ENCODE measurements around the gene ZNG1B.
A peak's percentile ranks its signal among the peaks of the same experiment; 100 is the strongest.
"Not testable (repeated sequence)": the region's sequence is repeated elsewhere in the genome, so short reads cannot be mapped to it uniquely, and the experiment has no call there.

The ZNG1B gene

GRCh38 chr2:113476688-113477368 lies 39.3 kb downstream of the ZNG1B start:
- not testable (repeated sequence) for H3K36me3 ChIP-seq (ENCODE audit: control insufficient read depth in 2 of 2, insufficient read depth in 2 of 2, low read length in 2 of 2); H3K27me3 ChIP-seq (ENCODE audit: control insufficient read depth in 1 of 2, insufficient read depth in 2 of 2, low read length in 2 of 2); H3K9me3 ChIP-seq (ENCODE audit: control insufficient read depth in 2 of 2, low read length in 2 of 2); H3K4me1 ChIP-seq (ENCODE audit: control insufficient read depth, insufficient read depth, low read length); H3K4me3 ChIP-seq (ENCODE audit: low read length in 2 of 2); H3K27ac ChIP-seq (ENCODE audit: low read length); H3K9ac ChIP-seq (ENCODE audit: low read length in 2 of 2)

DNA sequence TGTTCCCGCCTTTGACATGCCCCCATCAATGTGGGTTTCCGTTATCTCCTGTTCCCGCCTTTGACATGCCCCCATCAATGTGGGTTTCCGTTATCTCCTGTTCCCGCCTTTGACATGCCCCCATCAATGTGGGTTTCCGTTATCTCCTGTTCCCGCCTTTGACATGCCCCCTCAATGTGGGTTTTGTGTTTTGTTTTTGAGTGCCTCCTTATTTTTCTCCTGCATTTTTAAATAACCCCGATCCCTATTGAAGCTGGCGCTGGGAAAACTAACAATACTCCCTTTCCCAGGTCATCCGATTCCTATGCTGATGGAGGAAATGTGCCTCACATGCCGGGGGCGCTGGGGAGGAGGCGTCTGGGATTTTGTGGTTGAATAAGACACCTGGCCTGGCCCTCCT lies 59.0 kb downstream of the ZNG1B start:
- H3K9me3 ChIP-seq (ENCODE audit: control insufficient read depth in 2 of 2, low read length in 2 of 2): not testable (repeated sequence)

GRCh38 chr2:113498365-113498764 lies 60.9 kb downstream of the ZNG1B start, which contains the start of gene FOXD4L1:
Gene FOXD4L1, plus strand, starts transcription at chr2:113498665. Its CDS starts 592 bp downstream, at chr2:113499257.
- not testable (repeated sequence) for H3K27ac ChIP-seq (ENCODE audit: low read length); H3K4me1 ChIP-seq (ENCODE audit: control insufficient read depth, insufficient read depth, low read length); H3K9ac ChIP-seq (ENCODE audit: low read length in 2 of 2); H3K9me3 ChIP-seq (ENCODE audit: control insufficient read depth in 2 of 2, low read length in 2 of 2); H3K4me3 ChIP-seq (ENCODE audit: low read length in 2 of 2); H3K36me3 ChIP-seq (ENCODE audit: control insufficient read depth in 2 of 2, insufficient read depth in 2 of 2, low read length in 2 of 2)
- peaks cover 12 to 19% of the 10 kb centered on the region in 2 donors for H3K27me3 ChIP-seq (ENCODE audit: control insufficient read depth in 1 of 2, insufficient read depth in 2 of 2, low read length in 2 of 2)

More for the DNA sequence above, 59.0 kb downstream of the ZNG1B start:
- not testable (repeated sequence) for H3K4me3 ChIP-seq (ENCODE audit: low read length in 2 of 2); H3K9ac ChIP-seq (ENCODE audit: low read length in 2 of 2); H3K36me3 ChIP-seq (ENCODE audit: control insufficient read depth in 2 of 2, insufficient read depth in 2 of 2, low read length in 2 of 2); H3K4me1 ChIP-seq (ENCODE audit: control insufficient read depth, insufficient read depth, low read length); H3K27ac ChIP-seq (ENCODE audit: low read length); H3K27me3 ChIP-seq (ENCODE audit: control insufficient read depth in 1 of 2, insufficient read depth in 2 of 2, low read length in 2 of 2)

GRCh38 chr2:113499019-113499885 lies 61.8 kb downstream of the ZNG1B start:
- H3K27ac ChIP-seq (ENCODE audit: low read length); H3K36me3 ChIP-seq (ENCODE audit: control insufficient read depth in 2 of 2, insufficient read depth in 2 of 2, low read length in 2 of 2); H3K9me3 ChIP-seq (ENCODE audit: control insufficient read depth in 2 of 2, low read length in 2 of 2); H3K4me3 ChIP-seq (ENCODE audit: low read length in 2 of 2); H3K9ac ChIP-seq (ENCODE audit: low read length in 2 of 2); H3K4me1 ChIP-seq (ENCODE audit: control insufficient read depth, insufficient read depth, low read length): not testable (repeated sequence)
- peaks cover 15 to 28% of the 10 kb centered on the region in 2 donors for H3K27me3 ChIP-seq (ENCODE audit: control insufficient read depth in 1 of 2, insufficient read depth in 2 of 2, low read length in 2 of 2)

- H3K4me1 ChIP-seq (ENCODE audit: control insufficient read depth, insufficient read depth, low read length); H3K9me3 ChIP-seq (ENCODE audit: control insufficient read depth in 2 of 2, low read length in 2 of 2); H3K9ac ChIP-seq (ENCODE audit: low read length in 2 of 2); H3K27ac ChIP-seq (ENCODE audit: low read length); H3K36me3 ChIP-seq (ENCODE audit: control insufficient read depth in 2 of 2, insufficient read depth in 2 of 2, low read length in 2 of 2); H3K4me3 ChIP-seq (ENCODE audit: low read length in 2 of 2): not testable (repeated sequence)
- H3K27me3 ChIP-seq (ENCODE audit: control insufficient read depth in 1 of 2, insufficient read depth in 2 of 2, low read length in 2 of 2): peaks cover 16 to 31% of the 10 kb centered on the region in 2 donors
Measured at GRCh38 chr2:113499886-113500722, 62.6 kb downstream of the ZNG1B start.

DNA sequence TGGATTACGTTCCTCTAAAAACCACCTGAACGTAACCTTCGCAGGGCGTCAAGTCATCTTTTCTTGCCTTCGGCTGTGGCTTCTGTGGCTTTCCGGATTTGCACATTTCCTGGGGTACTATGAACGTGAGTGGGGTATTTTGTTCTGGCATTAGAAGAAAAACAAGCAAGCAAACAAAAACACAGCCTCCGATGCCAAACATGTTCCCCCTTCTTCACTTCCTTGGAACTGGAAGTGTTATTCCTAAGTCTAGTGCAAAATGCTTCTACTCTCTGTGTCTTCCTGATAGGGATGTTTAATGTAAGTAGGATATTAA lies 63.2 kb downstream of the ZNG1B start:
- H3K27ac ChIP-seq (ENCODE audit: low read length); H3K9ac ChIP-seq (ENCODE audit: low read length in 2 of 2); H3K4me3 ChIP-seq (ENCODE audit: low read length in 2 of 2); H3K36me3 ChIP-seq (ENCODE audit: control insufficient read depth in 2 of 2, insufficient read depth in 2 of 2, low read length in 2 of 2); H3K4me1 ChIP-seq (ENCODE audit: control insufficient read depth, insufficient read depth, low read length); H3K9me3 ChIP-seq (ENCODE audit: control insufficient read depth in 2 of 2, low read length in 2 of 2): not testable (repeated sequence)
- peaks cover 16 to 33% of the 10 kb centered on the region in 2 donors for H3K27me3 ChIP-seq (ENCODE audit: control insufficient read depth in 1 of 2, insufficient read depth in 2 of 2, low read length in 2 of 2)

DNA sequence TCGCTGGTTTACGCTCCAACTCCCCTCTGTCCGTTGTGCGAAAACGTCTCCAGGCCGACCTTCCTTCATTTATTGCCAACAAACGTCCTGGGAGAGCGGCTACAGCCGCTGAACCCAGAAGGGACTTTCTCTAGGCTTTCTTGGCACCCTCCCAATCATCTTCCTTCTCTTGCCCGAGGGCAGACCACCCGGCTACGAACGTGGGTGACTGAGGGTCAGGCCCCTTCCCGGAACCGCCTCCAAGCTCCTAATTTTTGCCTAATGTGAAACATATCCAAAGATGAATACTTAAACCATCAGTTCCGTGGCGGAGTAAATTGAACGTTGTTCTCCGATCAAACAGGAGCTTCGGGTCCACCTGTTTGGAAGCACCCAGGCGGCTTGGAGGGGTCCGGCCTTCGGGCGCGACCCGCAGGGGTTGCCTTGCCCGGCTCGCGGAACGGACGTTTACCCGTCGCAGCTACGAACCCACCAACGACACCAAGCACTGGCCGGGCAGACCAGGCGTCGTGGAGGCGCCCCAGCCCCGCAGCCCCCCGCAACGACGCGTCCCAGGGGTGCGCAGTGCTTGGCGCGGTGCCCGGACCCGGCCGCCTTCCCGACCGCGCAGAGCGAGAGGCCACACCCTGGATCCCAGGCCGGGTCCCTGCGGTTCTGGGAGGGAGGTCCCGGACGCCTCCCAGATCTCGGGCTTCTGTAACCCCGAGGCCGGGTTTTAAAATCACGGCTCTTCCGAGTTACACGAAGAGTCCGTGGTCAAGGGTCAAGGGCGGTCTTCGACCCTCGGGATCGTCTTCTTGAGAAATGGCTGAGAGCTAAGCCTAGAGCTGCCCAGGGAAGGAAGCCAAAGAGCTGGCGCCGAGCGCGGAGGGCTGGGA lies 65.0 kb downstream of the ZNG1B start:
- not testable (repeated sequence) for H3K9me3 ChIP-seq (ENCODE audit: control insufficient read depth in 2 of 2, low read length in 2 of 2); H3K4me1 ChIP-seq (ENCODE audit: control insufficient read depth, insufficient read depth, low read length); H3K27ac ChIP-seq (ENCODE audit: low read length); H3K9ac ChIP-seq (ENCODE audit: low read length in 2 of 2); H3K36me3 ChIP-seq (ENCODE audit: control insufficient read depth in 2 of 2, insufficient read depth in 2 of 2, low read length in 2 of 2)
- Histone ChIP-seq H3K4me3 (ENCODE audit: low read length in 2 of 2) (peak overlapping the region; percentile 57 to 67), H3K27me3 (ENCODE audit: control insufficient read depth in 1 of 2, insufficient read depth in 2 of 2, low read length in 2 of 2) (peaks cover 16 to 33% of the 10 kb centered on the region in 2 donors)

GRCh38 chr2:113503094-113504042 lies 65.9 kb downstream of the ZNG1B start:
- H3K4me3 ChIP-seq (ENCODE audit: low read length in 2 of 2): peak overlapping the region; percentile 57 to 67
- H3K27me3 ChIP-seq (ENCODE audit: control insufficient read depth in 1 of 2, insufficient read depth in 2 of 2, low read length in 2 of 2): peaks cover 16 to 37% of the 10 kb centered on the region in 2 donors
- H3K36me3 ChIP-seq (ENCODE audit: control insufficient read depth in 2 of 2, insufficient read depth in 2 of 2, low read length in 2 of 2); H3K9ac ChIP-seq (ENCODE audit: low read length in 2 of 2); H3K9me3 ChIP-seq (ENCODE audit: control insufficient read depth in 2 of 2, low read length in 2 of 2); H3K27ac ChIP-seq (ENCODE audit: low read length); H3K4me1 ChIP-seq (ENCODE audit: control insufficient read depth, insufficient read depth, low read length): not testable (repeated sequence)

- H3K36me3 ChIP-seq (ENCODE audit: control insufficient read depth in 2 of 2, insufficient read depth in 2 of 2, low read length in 2 of 2); H3K27ac ChIP-seq (ENCODE audit: low read length); H3K9me3 ChIP-seq (ENCODE audit: control insufficient read depth in 2 of 2, low read length in 2 of 2); H3K4me3 ChIP-seq (ENCODE audit: low read length in 2 of 2); H3K4me1 ChIP-seq (ENCODE audit: control insufficient read depth, insufficient read depth, low read length); H3K9ac ChIP-seq (ENCODE audit: low read length in 2 of 2): not testable (repeated sequence)
- H3K27me3 ChIP-seq (ENCODE audit: control insufficient read depth in 1 of 2, insufficient read depth in 2 of 2, low read length in 2 of 2): peaks cover 16 to 37% of the 10 kb centered on the region in 2 donors
Measured at GRCh38 chr2:113504081-113504480, 66.6 kb downstream of the ZNG1B start.
